Measurements from ENCODE around the gene COBLL1. TPM values are rescaled to one million over a fixed set of nuclear protein-coding genes. Genes with fewer than 3 reads are reported as not detected.
"Not testable (repeated sequence)": the region's sequence is repeated elsewhere in the genome, so short reads cannot be mapped to it uniquely, and the experiment has no call there.

The COBLL1 gene
- total RNA-seq, 1 experiment from 2014 or later, result 47.0 TPM

- Mint-ChIP-seq H3K4me1 (ENCODE audit: insufficient read depth, unreplicated experiment) (peaks cover 5% of the 10 kb centered on the region), H3K27ac (ENCODE audit: low read depth, unreplicated experiment) (no peak overlapping the region), H3K4me3 (ENCODE audit: unreplicated experiment) (no peak overlapping the region), H3K9me3 (ENCODE audit: unreplicated experiment) (no peaks in the 10 kb centered on the region), H3K27me3 (ENCODE audit: insufficient read depth, unreplicated experiment) (no peaks in the 10 kb centered on the region), H3K36me3 (ENCODE audit: insufficient read depth, unreplicated experiment) (no peaks in the 10 kb centered on the region)
- ChIA-PET POLR2A (interaction anchor here (0.7 kb wide), 1 partner anchor 20 kb away, joined by 4 read pairs; no protein-coding TSS in a partner anchor), CTCF (interaction anchor here (0.6 to 2.2 kb wide), 3 partner anchors 14 to 439 kb away, joined by 3 to 11 read pairs (median 5); partner anchors contain the start of gene COBLL1)
- no TSS peak for BruUV-seq (replicated peaks)
- intact Hi-C loops (cut with micrococcal nuclease), result no loop called here
- no peak for DNase-seq (ENCODE audit: unreplicated experiment)
- TF ChIP-seq, protein P1, sequence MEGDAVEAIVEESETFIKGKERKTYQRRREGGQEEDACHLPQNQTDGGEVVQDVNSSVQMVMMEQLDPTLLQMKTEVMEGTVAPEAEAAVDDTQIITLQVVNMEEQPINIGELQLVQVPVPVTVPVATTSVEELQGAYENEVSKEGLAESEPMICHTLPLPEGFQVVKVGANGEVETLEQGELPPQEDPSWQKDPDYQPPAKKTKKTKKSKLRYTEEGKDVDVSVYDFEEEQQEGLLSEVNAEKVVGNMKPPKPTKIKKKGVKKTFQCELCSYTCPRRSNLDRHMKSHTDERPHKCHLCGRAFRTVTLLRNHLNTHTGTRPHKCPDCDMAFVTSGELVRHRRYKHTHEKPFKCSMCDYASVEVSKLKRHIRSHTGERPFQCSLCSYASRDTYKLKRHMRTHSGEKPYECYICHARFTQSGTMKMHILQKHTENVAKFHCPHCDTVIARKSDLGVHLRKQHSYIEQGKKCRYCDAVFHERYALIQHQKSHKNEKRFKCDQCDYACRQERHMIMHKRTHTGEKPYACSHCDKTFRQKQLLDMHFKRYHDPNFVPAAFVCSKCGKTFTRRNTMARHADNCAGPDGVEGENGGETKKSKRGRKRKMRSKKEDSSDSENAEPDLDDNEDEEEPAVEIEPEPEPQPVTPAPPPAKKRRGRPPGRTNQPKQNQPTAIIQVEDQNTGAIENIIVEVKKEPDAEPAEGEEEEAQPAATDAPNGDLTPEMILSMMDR (IDR thresholded peaks at IDR 0.05; ENCODE audit: unreplicated experiment), result no peak
These were observed 26.3 kb upstream of the COBLL1 start for GRCh38 chr2:164867779-164868397.

- not testable (repeated sequence) for DNase-seq (ENCODE audit: unreplicated experiment)
These were observed 24.8 kb upstream of the COBLL1 start for GRCh38 chr2:164866381-164866780.

GRCh38 chr2:164860694-164861042, 19.0 kb upstream of the COBLL1 start:
- peaks cover 4% of the 10 kb centered on the region for H3K4me1 Mint-ChIP-seq (ENCODE audit: insufficient read depth, unreplicated experiment)
- CTCF ChIA-PET, result interaction anchor here (0.6 to 2.2 kb wide), 3 partner anchors 19 to 130 kb away, joined by 3 to 9 read pairs (median 6); partner anchors contain the start of gene COBLL1
- no peak overlapping the region for H3K4me3 Mint-ChIP-seq (ENCODE audit: unreplicated experiment)
- no peaks in the 10 kb centered on the region for H3K36me3 Mint-ChIP-seq (ENCODE audit: insufficient read depth, unreplicated experiment)
- TF ChIP-seq, protein P1 (IDR thresholded peaks at IDR 0.05; ENCODE audit: unreplicated experiment), result no peak
- no TSS peak for BruUV-seq (replicated peaks)
- no peaks in the 10 kb centered on the region for H3K9me3 Mint-ChIP-seq (ENCODE audit: unreplicated experiment)
- no peaks in the 10 kb centered on the region for H3K27me3 Mint-ChIP-seq (ENCODE audit: insufficient read depth, unreplicated experiment)
- intact Hi-C loops (cut with micrococcal nuclease), result no loop called here
- POLR2A ChIA-PET, result interaction anchor here (0.7 to 2.3 kb wide), 6 partner anchors 9 to 50 kb away, joined by 3 to 8 read pairs (median 6); no protein-coding TSS in a partner anchor
- no peak overlapping the region for H3K27ac Mint-ChIP-seq (ENCODE audit: low read depth, unreplicated experiment)
- DNase-seq (ENCODE audit: unreplicated experiment), result no peak

More at GRCh38 chr2:164866381-164866780, 24.8 kb upstream of the COBLL1 start:
- H3K27ac Mint-ChIP-seq (ENCODE audit: low read depth, unreplicated experiment); H3K9me3 Mint-ChIP-seq (ENCODE audit: unreplicated experiment); H3K4me3 Mint-ChIP-seq (ENCODE audit: unreplicated experiment); H3K27me3 Mint-ChIP-seq (ENCODE audit: insufficient read depth, unreplicated experiment); H3K36me3 Mint-ChIP-seq (ENCODE audit: insufficient read depth, unreplicated experiment); intact Hi-C loops (cut with micrococcal nuclease); BruUV-seq (replicated peaks); H3K4me1 Mint-ChIP-seq (ENCODE audit: insufficient read depth, unreplicated experiment); POLR2A ChIA-PET: not testable (repeated sequence)
- CTCF ChIA-PET, result interaction anchor here (0.7 kb wide), 2 partner anchors 10 to 26 kb away, joined by 3 to 5 read pairs; no protein-coding TSS in a partner anchor

GRCh38 chr2:164859906-164860693, 18.5 kb upstream of the COBLL1 start:
- CTCF ChIA-PET, result interaction anchor here (0.6 to 2.2 kb wide), 7 partner anchors 12 to 131 kb away, joined by 3 to 9 read pairs (median 4); partner anchors contain the start of gene COBLL1

More at GRCh38 chr2:164859906-164860693, 18.5 kb upstream of the COBLL1 start:
- H3K4me1 Mint-ChIP-seq (ENCODE audit: insufficient read depth, unreplicated experiment); DNase-seq (ENCODE audit: unreplicated experiment); H3K27me3 Mint-ChIP-seq (ENCODE audit: insufficient read depth, unreplicated experiment); H3K27ac Mint-ChIP-seq (ENCODE audit: low read depth, unreplicated experiment); BruUV-seq (replicated peaks); H3K9me3 Mint-ChIP-seq (ENCODE audit: unreplicated experiment); H3K36me3 Mint-ChIP-seq (ENCODE audit: insufficient read depth, unreplicated experiment); H3K4me3 Mint-ChIP-seq (ENCODE audit: unreplicated experiment); intact Hi-C loops (cut with micrococcal nuclease): not testable (repeated sequence)
- POLR2A ChIA-PET, result interaction anchor here (1.0 to 2.3 kb wide), 8 partner anchors 8 to 50 kb away, joined by 3 to 11 read pairs (median 6); partner anchors contain the start of gene COBLL1

Measured in MCF 10A (cell line).